ENCODE measurements around the gene HPS6. TPM values are rescaled to one million over a fixed set of nuclear protein-coding genes. Genes with fewer than 3 reads are reported as not detected.

HPS6 gene
- total RNA-seq, 2 experiments from 2014 or later, result 21.7 to 28.2 TPM

DNA sequence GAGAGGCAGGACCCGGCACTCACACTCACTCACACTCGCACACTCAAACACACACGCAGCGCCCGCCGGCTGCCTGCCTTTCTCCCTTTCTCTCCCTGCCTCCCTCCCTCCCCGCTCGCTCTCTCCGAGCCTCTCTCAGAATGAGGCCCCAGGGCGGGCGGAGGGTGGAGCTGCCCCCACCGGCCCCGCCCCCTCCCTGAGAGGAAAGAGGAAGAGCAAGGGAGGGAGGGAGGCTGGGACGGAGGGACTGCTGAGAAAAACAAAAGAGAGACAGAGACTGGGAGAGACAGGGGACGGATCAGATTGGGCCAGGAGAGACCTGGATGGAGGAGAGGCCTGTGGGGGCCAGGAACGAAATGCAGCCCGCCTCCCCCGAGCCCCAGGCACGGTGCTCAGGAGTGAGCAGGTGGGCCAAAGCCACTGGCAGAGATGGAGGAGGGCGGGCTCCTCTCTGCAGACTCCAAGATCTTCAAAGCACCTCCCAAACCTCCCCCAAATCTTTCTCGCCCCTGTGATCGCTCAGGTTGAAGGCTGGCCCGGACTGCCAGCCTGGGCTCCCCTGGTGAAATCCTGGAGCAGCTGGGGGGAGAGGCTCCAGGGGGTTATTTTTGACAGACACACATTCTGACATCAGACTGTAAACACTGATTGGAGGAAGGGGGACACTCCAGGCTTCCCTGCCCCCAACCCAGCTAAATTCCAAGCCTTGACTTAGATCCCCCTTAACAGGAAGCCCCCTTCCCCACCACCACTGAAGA, 49.9 kb downstream of the HPS6 start:
- peaks cover 78% of the 10 kb centered on the region for H3K79me2 ChIP-seq (ENCODE audit: insufficient read depth, low read depth, low read length)
- intact Hi-C loops (cut with micrococcal nuclease; ENCODE audit: unreplicated experiment), result loop anchor here (2.0 to 10.0 kb wide), 2 partner anchors 50 to 600 kb away; partner anchors contain the start of genes ARL3, HPS6 and SFXN2
- H4K20me1 ChIP-seq (ENCODE audit: insufficient read depth, low read length), result peaks cover 20% of the 10 kb centered on the region
- no TSS peak for BruUV-seq (replicated peaks)
- H3K9me3 ChIP-seq (ENCODE audit: low read length), result no peaks in the 10 kb centered on the region
- peak overlapping the region; percentile 80 for H3K27ac ChIP-seq (ENCODE audit: low read depth, low read length, poor library complexity, severe bottlenecking)
- H2AFZ ChIP-seq (ENCODE audit: low read length), result no peak overlapping the region
- H3K9me2 ChIP-seq (ENCODE audit: insufficient read depth, low read length), result no peaks in the 10 kb centered on the region
- peaks cover 62% of the 10 kb centered on the region for H3K4me1 ChIP-seq (ENCODE audit: insufficient read depth, low read length, poor library complexity, severe bottlenecking)
- H3K4me2 ChIP-seq (ENCODE audit: low read length), result peak overlapping the region; percentile 79
- CTCF ChIA-PET (ENCODE audit: unreplicated experiment), result no interaction called here
- peak overlapping the region; percentile 87 for H3K4me3 ChIP-seq (ENCODE audit: low read depth, low read length, poor library complexity, severe bottlenecking)
- POLR2A ChIA-PET, result interaction anchor here (0.5 to 0.8 kb wide), 7 partner anchors 10 to 189 kb away, joined by 3 to 6 read pairs (median 3); no protein-coding TSS in a partner anchor
- peaks cover 20% of the 10 kb centered on the region for H3K36me3 ChIP-seq (ENCODE audit: insufficient read depth, low read length)
- DNase-seq (ENCODE audit: low spot score), result peak; percentile 87
- TF ChIP-seq EZH2phosphoT487 (IDR thresholded peaks at IDR 0.05; ENCODE audit: borderline replicate concordance, low read depth, low read length) (no peak), CTCF (conservative IDR thresholded peaks at IDR 0.05; ENCODE audit: low read length) (no peak)

GRCh38 chr10:102115775-102116174, 50.6 kb downstream of the HPS6 start:
- H3K9me3 ChIP-seq (ENCODE audit: low read length), result no peaks in the 10 kb centered on the region
- H3K4me1 ChIP-seq (ENCODE audit: insufficient read depth, low read length, poor library complexity, severe bottlenecking), result peaks cover 62% of the 10 kb centered on the region
- peak overlapping the region; percentile 79 for H3K4me2 ChIP-seq (ENCODE audit: low read length)
- H3K36me3 ChIP-seq (ENCODE audit: insufficient read depth, low read length), result peaks cover 13% of the 10 kb centered on the region; the same call in 1 of the 2 replicates
- no peak overlapping the region for H2AFZ ChIP-seq (ENCODE audit: low read length)
- H4K20me1 ChIP-seq (ENCODE audit: insufficient read depth, low read length), result peaks cover 20% of the 10 kb centered on the region
- CTCF ChIA-PET (ENCODE audit: unreplicated experiment), result no interaction called here
- no peak for TF ChIP-seq CTCF (conservative IDR thresholded peaks at IDR 0.05; ENCODE audit: low read length)
- no peak for TF ChIP-seq EZH2phosphoT487 (IDR thresholded peaks at IDR 0.05; ENCODE audit: borderline replicate concordance, low read depth, low read length)
- intact Hi-C loops (cut with micrococcal nuclease; ENCODE audit: unreplicated experiment), result loop anchor here (2.0 to 10.0 kb wide), 2 partner anchors 51 to 599 kb away; partner anchors contain the start of genes ARL3, HPS6 and SFXN2
- DNase-seq (ENCODE audit: low spot score), result peak; percentile 37
- POLR2A ChIA-PET, result interaction anchor here (0.5 to 0.7 kb wide), 4 partner anchors 17 to 303 kb away, joined by 3 to 6 read pairs (median 4); no protein-coding TSS in a partner anchor
- no peaks in the 10 kb centered on the region for H3K9me2 ChIP-seq (ENCODE audit: insufficient read depth, low read length)
- peak overlapping the region; percentile 87 for H3K4me3 ChIP-seq (ENCODE audit: low read depth, low read length, poor library complexity, severe bottlenecking)
- peak overlapping the region; percentile 80 for H3K27ac ChIP-seq (ENCODE audit: low read depth, low read length, poor library complexity, severe bottlenecking)
- no TSS peak for BruUV-seq (replicated peaks)
- peaks cover 78% of the 10 kb centered on the region for H3K79me2 ChIP-seq (ENCODE audit: insufficient read depth, low read depth, low read length)

- H3K9me3 ChIP-seq (ENCODE audit: low read length), result no peaks in the 10 kb centered on the region
- H3K4me2 ChIP-seq (ENCODE audit: low read length), result peak overlapping the region; percentile 79
- no peak for DNase-seq (ENCODE audit: low spot score)
- no TSS peak for BruUV-seq (replicated peaks)
- CTCF ChIA-PET (ENCODE audit: unreplicated experiment), result no interaction called here
- H2AFZ ChIP-seq (ENCODE audit: low read length), result no peak overlapping the region
- H3K9me2 ChIP-seq (ENCODE audit: insufficient read depth, low read length), result no peaks in the 10 kb centered on the region
- intact Hi-C loops (cut with micrococcal nuclease; ENCODE audit: unreplicated experiment), result loop anchor here (10.0 kb wide), 1 partner anchor 598 kb away; the partner anchor contains the start of genes ARL3 and SFXN2
- H3K36me3 ChIP-seq (ENCODE audit: insufficient read depth, low read length), result peaks cover 4% of the 10 kb centered on the region; the same call in 1 of the 2 replicates
- H3K27ac ChIP-seq (ENCODE audit: low read depth, low read length, poor library complexity, severe bottlenecking), result peak overlapping the region; percentile 80
- peaks cover 70% of the 10 kb centered on the region for H3K4me1 ChIP-seq (ENCODE audit: insufficient read depth, low read length, poor library complexity, severe bottlenecking)
- H4K20me1 ChIP-seq (ENCODE audit: insufficient read depth, low read length), result peaks cover 20% of the 10 kb centered on the region
- no peak for TF ChIP-seq EZH2phosphoT487 (IDR thresholded peaks at IDR 0.05; ENCODE audit: borderline replicate concordance, low read depth, low read length)
- TF ChIP-seq CTCF (conservative IDR thresholded peaks at IDR 0.05; ENCODE audit: low read length), result no peak
- POLR2A ChIA-PET, result no interaction called here
- peaks cover 78% of the 10 kb centered on the region for H3K79me2 ChIP-seq (ENCODE audit: insufficient read depth, low read depth, low read length)
- peak overlapping the region; percentile 87 for H3K4me3 ChIP-seq (ENCODE audit: low read depth, low read length, poor library complexity, severe bottlenecking)
Observed at GRCh38 chr10:102116656-102117055, 51.5 kb downstream of the HPS6 start.
